Fibroblast of lung (primary cell): ENCODE results near the gene TRIM72. TPM values are rescaled to one million over a fixed set of nuclear protein-coding genes. Genes with fewer than 3 reads are reported as not detected.

Experiments
- DNase-seq, 2 donors: peaks; one replicate each; pipeline versions ENCODE4 v3.0.0 to v3.0.0-alpha.2; 2010; ENCODE audit warnings: low read depth in 2 of 2
- H2AFZ ChIP-seq: 2 replicates; pipeline ENCODE4 v1.5.1; 2012; ENCODE audit warnings: low read length, control low read depth, inconsistent platforms
- H3K27ac ChIP-seq: 2 replicates; pipeline ENCODE4 v1.5.1; 2011; ENCODE audit warnings: low read length, control low read depth; ENCODE audit not compliant: insufficient read depth
- H3K27me3 ChIP-seq: 2 replicates; pipeline ENCODE4 v1.5.1; 2011; ENCODE audit warnings: mild to moderate bottlenecking, low read length; ENCODE audit not compliant: control insufficient read depth, insufficient read depth
- H3K36me3 ChIP-seq: 2 replicates; pipeline ENCODE4 v1.5.1; 2011; ENCODE audit warnings: low read length; ENCODE audit not compliant: control insufficient read depth, insufficient read depth
- H3K4me1 ChIP-seq: 2 replicates; pipeline ENCODE4 v1.5.1; 2011; ENCODE audit warnings: low read length; ENCODE audit not compliant: control insufficient read depth, insufficient read depth; ENCODE audit errors: extremely low read depth
- H3K4me2 ChIP-seq: 2 replicates; pipeline ENCODE4 v1.5.1; 2011; ENCODE audit warnings: low read length, control low read depth; ENCODE audit not compliant: insufficient read depth; ENCODE audit errors: extremely low read depth
- H3K4me3 ChIP-seq, 4 experiments: fragments of 200-600 bp in 1 of 4; sonication (generic) in 1 of 4; replicated peaks in 1 of 4; 2 replicates each; pipeline ENCODE4 v1.5.1; 2011 to 2016; ENCODE audit warnings: low read length in 4 of 4, low read depth in 3 of 4, mild to moderate bottlenecking in 3 of 4, control low read depth in 2 of 4, inconsistent platforms in 1 of 4, mixed read lengths in 1 of 4; ENCODE audit not compliant: insufficient read depth in 1 of 4; ENCODE audit errors: control extremely low read depth in 1 of 4
- H3K79me2 ChIP-seq: 2 replicates; pipeline ENCODE4 v1.5.1; 2012; ENCODE audit warnings: mild to moderate bottlenecking, low read length, inconsistent platforms; ENCODE audit not compliant: control insufficient read depth, insufficient read depth
- H3K9ac ChIP-seq: 2 replicates; pipeline ENCODE4 v1.5.1; 2011; ENCODE audit warnings: mild to moderate bottlenecking, low read length, control low read depth; ENCODE audit not compliant: insufficient read depth
- H3K9me3 ChIP-seq: 2 replicates; pipeline ENCODE4 v1.5.1; 2012; ENCODE audit warnings: low read depth, low read length; ENCODE audit not compliant: control insufficient read depth, insufficient read depth
- H4K20me1 ChIP-seq: 2 replicates; pipeline ENCODE4 v1.5.1; 2011; ENCODE audit warnings: low read length; ENCODE audit not compliant: control insufficient read depth, insufficient read depth; ENCODE audit errors: extremely low read depth
- CTCF ChIP-seq, 2 donors: IDR thresholded peaks in 1 of 2; conservative IDR thresholded peaks in 1 of 2; 1 replicate in 1 of 2; 2 replicates in 1 of 2; pipeline ENCODE4 v1.5.1; 2011 to 2012; ENCODE audit warnings: low read length in 2 of 2, control low read depth in 1 of 2, inconsistent platforms in 1 of 2, low read depth in 1 of 2, mild to moderate bottlenecking in 1 of 2
- EZH2 ChIP-seq: IDR thresholded peaks from 2 replicates; pipeline ENCODE4 v1.5.1; 2012; ENCODE audit warnings: low read length, control low read depth, mild to moderate bottlenecking; ENCODE audit errors: missing control alignments
- polyA plus RNA-seq, 2 donors: library from polyadenylated mRNA; depleted of rRNA in 1 of 2; stranded (reverse) in 1 of 2; unstranded in 1 of 2; fragments of >200 nt; gene quantifications; 2 replicates each; pipeline ENCODE4 v1.2.1, GENCODE V29; 2011 to 2012; ENCODE audit warnings: missing spikeins in 1 of 2
- total RNA-seq: library from RNA; depleted of rRNA; stranded (reverse); fragments of >200 nt; gene quantifications from 2 replicates; pipeline ENCODE4 v1.2.1, GENCODE V29; 2014

The TRIM72 gene
- total and polyA plus RNA-seq, 2 donors (not counting 1 experiment from before 2014, with no cell fraction given): not detected

- Histone ChIP-seq H3K9ac (no peak overlapping the region), H2AFZ (no peak overlapping the region), H3K4me2 (no peak overlapping the region), H3K79me2 (no peaks in the 10 kb centered on the region), H3K4me3 (no peak overlapping the region), H3K27me3 (no peaks in the 10 kb centered on the region), H3K4me1 (no peaks in the 10 kb centered on the region), H4K20me1 (no peaks in the 10 kb centered on the region), H3K27ac (no peak overlapping the region), H3K36me3 (no peaks in the 10 kb centered on the region), H3K9me3 (no peaks in the 10 kb centered on the region)
- no peak for DNase-seq
- TF ChIP-seq EZH2 (no peak), CTCF (conservative IDR thresholded peaks at IDR 0.05 in 1 of 2, IDR thresholded peaks at IDR 0.05 in 1 of 2; ENCODE audit: low read depth in 1 of 2, low read length in 2 of 2) (no peak)
Measured at GRCh38 chr16:31270795-31271194, 56.9 kb downstream of the TRIM72 start.

GRCh38 chr16:31271621-31272190 is 57.8 kb downstream of the TRIM72 start:
- Histone ChIP-seq H3K27ac (no peak overlapping the region), H4K20me1 (no peaks in the 10 kb centered on the region), H3K4me3 (no peak overlapping the region), H3K27me3 (no peaks in the 10 kb centered on the region), H3K4me2 (no peak overlapping the region), H3K9me3 (no peaks in the 10 kb centered on the region), H3K79me2 (no peaks in the 10 kb centered on the region), H3K9ac (no peak overlapping the region), H3K4me1 (no peaks in the 10 kb centered on the region), H3K36me3 (no peaks in the 10 kb centered on the region), H2AFZ (no peak overlapping the region)
- TF ChIP-seq EZH2 (no peak), CTCF (conservative IDR thresholded peaks at IDR 0.05 in 1 of 2, IDR thresholded peaks at IDR 0.05 in 1 of 2; ENCODE audit: low read depth in 1 of 2, low read length in 2 of 2) (no peak)
- no peak for DNase-seq

- H3K4me2 ChIP-seq: no peak overlapping the region
- TF ChIP-seq EZH2 (no peak), CTCF (conservative IDR thresholded peaks at IDR 0.05 in 1 of 2, IDR thresholded peaks at IDR 0.05 in 1 of 2; ENCODE audit: low read depth in 1 of 2, low read length in 2 of 2) (no peak)
- no peak overlapping the region for H3K4me3 ChIP-seq
- H3K36me3 ChIP-seq: no peaks in the 10 kb centered on the region
- no peaks in the 10 kb centered on the region for H3K4me1 ChIP-seq
- H3K79me2 ChIP-seq: no peaks in the 10 kb centered on the region
- H3K27ac ChIP-seq: no peak overlapping the region
- no peaks in the 10 kb centered on the region for H3K27me3 ChIP-seq
- DNase-seq: no peak
- H4K20me1 ChIP-seq: no peaks in the 10 kb centered on the region
- no peak overlapping the region for H3K9ac ChIP-seq
- H3K9me3 ChIP-seq: no peaks in the 10 kb centered on the region
- H2AFZ ChIP-seq: no peak overlapping the region
Measured at GRCh38 chr16:31273187-31273586, 59.3 kb downstream of the TRIM72 start.
